SK-N-MC (cell line): ENCODE results near the gene MYO18A.
A peak's percentile ranks its signal among the peaks of the same experiment; 100 is the strongest.

Experiments used
- DNase-seq: peaks from one replicate; pipeline ENCODE4 v3.0.0-alpha.2; 2011; ENCODE audit warnings: low read depth, low spot score
- H3K27ac ChIP-seq: fragments of 200-600 bp; sonication (generic); 2 replicates; pipeline ENCODE4 v1.5.1; 2016; ENCODE audit warnings: mixed run types
- H3K36me3 ChIP-seq: fragments of 200-600 bp; sonication (generic); 2 replicates; pipeline ENCODE4 v1.6.1; 2017; ENCODE audit warnings: antibody characterized with exemption, low read length, mixed read lengths; ENCODE audit not compliant: insufficient read depth
- H3K4me3 ChIP-seq: fragments of 200-600 bp; sonication (generic); 2 replicates; pipeline ENCODE4 v1.5.1; 2016
- H3K9ac ChIP-seq: fragments of 200-600 bp; sonication (generic); 2 replicates; pipeline ENCODE4 v1.8.0; 2017; ENCODE audit warnings: mixed run types, mixed read lengths; ENCODE audit not compliant: insufficient read length
- H3K9me3 ChIP-seq: fragments of 200-600 bp; sonication (generic); 2 replicates; pipeline ENCODE4 v1.6.1; 2017; ENCODE audit warnings: low read depth, mild to moderate bottlenecking, antibody characterized with exemption, low read length, moderate library complexity, mixed read lengths
- EZH2 ChIP-seq: fragments of 200-600 bp; sonication (generic); IDR thresholded peaks from one replicate; pipeline ENCODE4 v1.6.1; 2017; ENCODE audit warnings: antibody characterized with exemption
- FOXP2 ChIP-seq: optimal IDR thresholded peaks from 2 replicates; pipeline ENCODE3; 2011; ENCODE audit warnings: mild to moderate bottlenecking, moderate library complexity; ENCODE audit not compliant: insufficient read depth; ENCODE audit errors: extremely low read length, control extremely low read depth
- POLR2AphosphoS5 ChIP-seq: IDR thresholded peaks from 2 replicates; pipeline ENCODE4 v1.6.1; 2012; ENCODE audit warnings: mild to moderate bottlenecking, low read depth, low read length, borderline replicate concordance

MYO18A gene

DNA sequence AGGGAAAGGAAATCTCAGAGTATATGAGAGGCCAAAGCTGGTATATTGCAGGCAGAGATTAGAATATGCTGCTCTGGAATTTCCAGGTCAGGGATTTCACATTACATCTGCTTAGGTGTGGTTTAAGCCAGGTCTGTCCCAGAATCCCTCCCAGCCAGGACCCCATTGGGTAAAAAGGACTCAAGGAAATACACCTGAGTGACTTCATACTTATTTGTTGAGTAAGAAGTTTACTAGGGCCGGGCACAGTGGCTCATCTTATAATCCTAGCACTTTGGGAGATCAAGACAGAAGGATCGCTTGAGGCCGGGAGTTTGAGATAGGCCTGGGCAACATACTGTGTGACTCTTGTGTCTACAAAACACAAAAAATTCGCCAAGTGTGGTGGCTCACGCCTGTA lies 130.0 kb downstream of the MYO18A start:
- no peak overlapping the region for H3K9ac ChIP-seq
- H3K9me3 ChIP-seq = no peaks in the 10 kb centered on the region
- TF ChIP-seq POLR2AphosphoS5 (no peak), EZH2 (no peak), FOXP2 (no peak)
- H3K27ac ChIP-seq = no peak overlapping the region
- H3K4me3 ChIP-seq = no peak overlapping the region
- H3K36me3 ChIP-seq = no peaks in the 10 kb centered on the region
- DNase-seq = no peak

DNA sequence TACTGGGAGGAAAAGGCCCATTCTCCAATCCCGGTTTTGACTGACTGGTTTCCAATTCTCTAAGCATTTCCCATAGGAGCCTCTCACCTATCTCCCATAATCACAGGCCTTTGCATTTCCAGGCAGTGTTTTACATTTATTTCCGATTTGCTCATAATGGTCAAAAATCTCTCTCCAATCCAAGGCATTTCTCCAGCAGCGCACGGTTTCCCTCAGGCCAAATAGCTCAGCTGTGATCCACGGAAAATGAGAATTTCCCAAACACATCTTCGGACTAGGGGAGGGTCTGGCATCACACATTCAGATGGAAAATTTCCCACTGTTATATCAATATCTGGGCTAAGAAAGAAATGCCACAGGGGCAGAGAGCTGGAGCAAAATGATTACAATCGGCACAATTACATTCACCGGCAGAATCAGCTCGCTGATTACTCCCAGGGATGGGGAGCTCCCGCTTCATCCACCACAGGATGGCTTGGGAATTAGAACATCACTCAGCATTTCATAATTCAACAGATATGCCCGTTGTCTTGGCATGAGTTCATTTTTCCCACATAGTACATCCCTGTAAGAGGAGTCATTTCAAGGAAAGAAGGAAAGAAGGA lies 130.6 kb downstream of the MYO18A start:
- Histone ChIP-seq H3K9ac (no peak overlapping the region), H3K4me3 (no peak overlapping the region), H3K36me3 (no peaks in the 10 kb centered on the region), H3K9me3 (no peaks in the 10 kb centered on the region), H3K27ac (no peak overlapping the region)
- TF ChIP-seq FOXP2 (no peak), EZH2 (no peak), POLR2AphosphoS5 (no peak)
- no peak for DNase-seq

DNA sequence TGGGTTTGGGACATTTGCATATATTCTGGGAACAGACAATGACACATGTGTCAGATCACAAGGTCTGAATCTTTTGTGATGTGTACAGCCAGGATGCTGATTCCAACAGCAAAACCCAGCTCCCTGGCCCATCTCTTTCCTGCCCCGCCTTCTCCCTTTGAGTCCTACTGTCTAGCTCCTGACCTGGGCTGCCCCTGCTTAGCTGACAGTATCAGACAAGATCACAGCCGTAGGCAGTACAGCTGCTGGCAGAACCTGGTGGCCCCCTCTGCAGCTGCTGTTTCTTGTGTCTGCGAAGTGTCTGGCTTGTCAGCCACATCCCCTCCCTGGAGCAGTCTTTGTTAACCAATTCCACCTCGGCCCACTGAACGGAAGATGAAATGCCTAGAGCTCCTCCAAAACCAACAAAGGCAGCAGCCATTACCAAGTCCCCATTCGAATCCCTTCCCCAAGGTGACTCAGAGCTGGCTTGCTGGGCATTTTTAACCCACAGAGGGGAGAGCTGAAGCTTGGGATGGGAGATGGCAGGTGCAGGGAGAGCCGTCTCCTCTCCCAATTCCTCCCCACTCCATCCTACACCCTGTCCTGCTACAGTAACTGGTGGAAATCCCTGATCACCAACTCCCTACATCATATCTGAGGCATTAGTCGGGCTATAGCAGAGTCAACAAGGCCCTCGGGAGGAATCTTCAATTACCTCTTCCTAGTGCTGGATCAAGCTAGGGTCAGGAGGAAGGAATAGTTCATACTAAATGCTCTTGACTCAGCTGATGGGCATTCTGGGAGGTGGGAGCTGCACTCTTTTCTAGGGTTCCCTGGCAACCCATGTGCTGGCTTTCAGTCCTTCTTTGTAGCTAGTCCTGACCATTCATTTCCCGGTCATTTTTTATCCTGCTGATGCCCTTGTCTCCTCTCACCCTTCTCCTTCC lies 131.5 kb downstream of the MYO18A start:
- Histone ChIP-seq H3K4me3 (no peak overlapping the region), H3K27ac (no peak overlapping the region), H3K9ac (no peak overlapping the region), H3K9me3 (no peaks in the 10 kb centered on the region), H3K36me3 (no peaks in the 10 kb centered on the region)
- TF ChIP-seq POLR2AphosphoS5 (no peak), FOXP2 (no peak), EZH2 (no peak)
- DNase-seq = no peak

DNA sequence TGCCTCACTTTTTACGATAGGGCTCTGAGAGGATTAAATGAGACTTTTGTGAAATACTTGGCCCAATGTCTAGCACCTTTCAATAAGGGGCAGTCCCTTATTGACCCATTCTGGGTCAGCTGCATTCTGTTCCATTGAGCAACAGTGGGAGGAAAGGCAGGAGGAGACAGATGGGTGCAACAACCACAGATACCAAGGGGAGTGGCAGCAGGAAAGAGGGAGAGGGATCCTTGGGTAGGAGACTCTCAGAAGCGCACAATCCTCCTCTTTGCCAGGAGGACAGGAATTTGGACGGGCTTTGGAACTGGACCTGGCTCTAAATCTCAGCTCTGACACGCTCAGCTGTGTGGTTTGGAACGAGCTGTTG lies 133.7 kb downstream of the MYO18A start:
- no peak for TF ChIP-seq EZH2
- no peak for TF ChIP-seq POLR2AphosphoS5
- no peak for TF ChIP-seq FOXP2
- no peak for DNase-seq
- H3K9ac ChIP-seq = no peak overlapping the region
- H3K27ac ChIP-seq = no peak overlapping the region
- H3K4me3 ChIP-seq = no peak overlapping the region
- no peaks in the 10 kb centered on the region for H3K36me3 ChIP-seq
- no peaks in the 10 kb centered on the region for H3K9me3 ChIP-seq

DNA sequence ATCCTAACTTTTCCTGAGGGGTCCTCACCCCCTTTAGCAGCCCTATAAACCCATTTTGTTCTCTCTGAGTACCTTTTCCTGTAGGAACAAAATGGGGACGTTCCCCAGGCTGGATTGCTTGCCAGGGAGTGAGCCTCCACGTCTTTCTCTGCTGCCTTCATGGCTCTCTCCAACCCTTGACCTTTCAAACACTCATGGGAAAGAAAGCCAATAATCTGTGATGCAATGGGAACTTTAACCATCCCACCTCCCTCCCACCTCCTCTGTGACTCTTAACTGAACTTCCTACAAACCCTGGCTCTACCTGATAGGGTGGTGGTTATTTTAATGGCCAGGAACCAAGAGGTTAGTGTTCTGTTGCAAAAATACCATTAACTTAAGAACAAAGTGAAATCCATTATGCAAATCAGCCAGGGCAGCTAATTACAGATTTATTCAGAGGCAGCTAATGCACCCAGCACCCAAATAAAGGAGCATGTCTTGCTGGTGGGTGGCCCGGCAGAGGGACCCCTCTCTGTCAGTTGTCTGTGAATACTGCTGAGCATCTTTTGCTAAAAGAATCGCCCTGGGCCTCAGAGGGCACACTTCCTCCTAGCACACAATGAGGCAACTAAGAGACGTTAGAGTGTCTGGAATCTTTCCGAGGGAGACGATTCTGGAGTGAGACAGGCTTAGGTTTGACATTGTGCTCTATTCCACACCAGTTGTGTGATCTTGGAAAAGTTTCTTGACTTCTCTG lies 134.3 kb downstream of the MYO18A start:
- TF ChIP-seq POLR2AphosphoS5 (no peak), FOXP2 (no peak), EZH2 (no peak)
- no peaks in the 10 kb centered on the region for H3K9me3 ChIP-seq
- H3K36me3 ChIP-seq = no peaks in the 10 kb centered on the region
- H3K9ac ChIP-seq = no peak overlapping the region
- H3K4me3 ChIP-seq = no peak overlapping the region
- DNase-seq = no peak
- no peak overlapping the region for H3K27ac ChIP-seq

DNA sequence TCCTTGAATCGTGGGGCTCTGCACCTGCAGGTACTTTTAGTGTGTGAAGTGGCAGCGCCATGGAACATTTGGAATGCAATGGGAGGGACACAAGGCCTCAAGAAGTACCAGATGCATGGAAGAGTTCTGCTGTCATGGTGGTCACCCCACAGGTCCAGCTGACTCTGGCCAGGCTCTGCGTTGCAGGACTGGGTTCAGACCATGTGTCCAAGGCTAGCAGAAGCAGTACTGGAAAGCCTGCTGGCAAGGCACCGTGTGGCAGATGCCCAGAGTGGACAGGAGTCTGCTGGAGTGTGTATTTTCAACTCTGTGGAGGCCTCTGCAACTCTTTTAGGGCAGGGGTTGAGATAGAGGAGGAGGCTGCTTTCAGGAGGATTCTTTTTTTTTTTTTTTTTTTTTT lies 135.2 kb downstream of the MYO18A start:
- DNase-seq = no peak
- TF ChIP-seq EZH2 = no peak
- no peak for TF ChIP-seq FOXP2
- no peak for TF ChIP-seq POLR2AphosphoS5

DNA sequence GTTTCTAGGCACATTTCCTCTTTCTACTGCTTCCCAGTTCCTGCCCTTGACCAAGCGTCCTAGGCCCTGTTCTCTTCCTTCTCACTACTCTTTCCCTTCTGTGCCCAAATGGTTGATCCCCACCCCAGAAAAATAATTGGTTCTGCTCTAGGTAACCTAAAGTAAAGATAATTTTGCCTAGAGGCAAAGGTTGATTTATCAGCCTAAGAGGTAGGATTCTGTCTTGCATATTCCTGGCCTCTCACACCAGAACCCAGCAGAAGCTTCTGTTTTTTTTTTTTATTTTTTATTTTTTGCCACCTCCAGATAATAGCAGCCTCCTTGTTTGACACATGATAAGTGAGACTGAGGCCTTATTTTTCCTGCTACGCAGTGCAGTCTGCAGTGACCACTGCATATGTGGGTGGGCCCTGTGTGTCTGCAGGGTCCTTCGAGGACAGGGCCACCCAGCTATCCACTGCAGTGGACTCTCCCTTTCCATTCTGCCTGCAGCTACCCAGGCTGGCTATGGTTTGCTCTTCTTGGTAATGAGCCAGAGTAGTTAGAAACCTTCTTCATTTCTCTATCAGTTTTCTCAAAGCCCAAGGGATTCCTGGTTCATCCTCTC lies 136.6 kb downstream of the MYO18A start:
- Histone ChIP-seq H3K9ac (no peak overlapping the region), H3K4me3 (no peak overlapping the region), H3K27ac (peak overlapping the region; percentile 83; the same call in 1 of the 2 replicates), H3K36me3 (no peaks in the 10 kb centered on the region), H3K9me3 (no peaks in the 10 kb centered on the region)
- TF ChIP-seq FOXP2 (no peak), EZH2 (no peak), POLR2AphosphoS5 (no peak)
- DNase-seq = no peak

More for the DNA sequence above, 135.2 kb downstream of the MYO18A start:
- Histone ChIP-seq H3K27ac (no peak overlapping the region), H3K9ac (no peak overlapping the region), H3K4me3 (no peak overlapping the region), H3K36me3 (no peaks in the 10 kb centered on the region), H3K9me3 (no peaks in the 10 kb centered on the region)
